ENCODE results near the gene LIPT2.

The LIPT2 gene

DNA sequence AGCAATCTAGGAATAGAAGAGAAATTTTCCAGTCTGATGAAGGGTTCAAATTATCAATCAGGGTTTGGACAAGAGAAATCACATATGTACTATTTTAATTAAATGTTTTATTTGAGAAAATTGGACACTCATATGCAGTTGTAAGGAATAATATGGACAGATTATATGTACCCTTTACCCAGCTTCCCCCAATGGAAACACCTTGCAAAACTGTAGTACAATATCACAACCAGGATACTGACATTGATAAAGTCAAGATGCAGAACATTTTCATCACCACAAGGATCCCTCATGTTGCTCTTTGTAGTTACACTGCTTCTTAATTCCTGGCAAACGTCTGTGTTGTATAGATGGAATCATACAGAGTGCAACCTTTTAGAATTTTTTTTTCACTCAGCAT lies 1.4 kb upstream of the LIPT2 start:
- DNase-seq (ENCODE audit: low spot score): no peak

GRCh38 chr11:74493791-74494630 lies 487 bp upstream of the LIPT2 start:
- peak; percentile 49 for DNase-seq (ENCODE audit: low spot score)

DNA sequence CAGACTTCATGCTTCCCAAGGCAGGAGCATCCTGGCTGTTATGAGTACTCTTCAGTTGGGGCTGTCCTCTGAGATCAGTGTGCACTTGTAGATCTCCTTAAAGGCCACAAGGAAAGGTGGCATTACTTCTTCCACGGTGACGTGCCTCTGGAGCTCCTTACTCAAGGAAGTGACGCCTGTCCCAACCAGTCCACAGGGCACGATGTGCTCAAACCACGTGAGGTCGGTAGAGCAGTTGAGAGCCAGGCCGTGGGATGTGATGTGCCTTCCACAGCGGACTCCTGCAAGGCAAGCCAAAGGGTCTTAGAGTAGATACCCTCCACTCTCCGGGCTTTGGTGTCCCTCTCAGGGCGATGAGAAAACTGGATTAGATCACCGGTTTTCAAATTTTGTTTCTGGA lies 1.4 kb downstream of the LIPT2 start:
- no peak for DNase-seq (ENCODE audit: low spot score)

- no peak for DNase-seq (ENCODE audit: low spot score)
Measured at GRCh38 chr11:74490941-74491340, 2.6 kb downstream of the LIPT2 start.

DNA sequence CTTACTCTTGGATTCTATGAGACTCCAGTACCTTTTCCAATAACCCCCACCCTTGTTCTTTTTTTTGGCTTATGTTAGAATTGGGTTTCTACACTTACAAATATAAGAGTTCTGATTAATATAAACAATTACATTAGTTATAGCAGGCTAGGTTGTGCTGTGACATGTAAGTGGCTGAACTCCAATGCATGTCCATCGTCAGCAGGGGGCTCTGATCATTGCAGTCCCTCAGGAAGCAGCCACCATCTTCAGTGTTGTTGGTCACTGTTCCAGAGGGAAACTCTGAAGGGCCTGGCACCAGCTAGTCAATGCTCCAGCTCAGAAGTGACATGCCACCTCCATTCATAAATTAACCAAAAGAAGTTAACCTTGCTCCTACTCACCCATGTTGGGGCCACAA lies 5.6 kb downstream of the LIPT2 start:
- no peak for DNase-seq (ENCODE audit: low spot score)

DNA sequence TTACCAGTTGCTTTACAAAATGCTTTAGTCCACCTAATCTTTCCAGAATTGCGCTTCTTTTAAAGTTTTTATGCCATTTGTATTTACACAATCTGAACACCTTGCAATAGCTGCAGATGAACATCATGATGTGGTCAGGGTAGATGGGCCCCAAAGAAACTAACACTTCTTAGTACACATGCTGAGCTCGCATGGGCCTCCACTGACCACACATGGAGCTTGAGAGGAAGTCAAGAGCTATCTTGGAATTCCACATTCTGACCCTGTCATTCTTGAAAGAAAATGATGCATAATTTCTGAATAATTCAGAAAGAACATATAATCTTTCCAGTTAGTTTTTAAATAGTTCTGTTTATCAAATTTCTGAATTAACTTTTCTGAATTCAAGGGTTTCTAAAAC lies 7.7 kb downstream of the LIPT2 start:
- DNase-seq (ENCODE audit: low spot score): no peak

DNA sequence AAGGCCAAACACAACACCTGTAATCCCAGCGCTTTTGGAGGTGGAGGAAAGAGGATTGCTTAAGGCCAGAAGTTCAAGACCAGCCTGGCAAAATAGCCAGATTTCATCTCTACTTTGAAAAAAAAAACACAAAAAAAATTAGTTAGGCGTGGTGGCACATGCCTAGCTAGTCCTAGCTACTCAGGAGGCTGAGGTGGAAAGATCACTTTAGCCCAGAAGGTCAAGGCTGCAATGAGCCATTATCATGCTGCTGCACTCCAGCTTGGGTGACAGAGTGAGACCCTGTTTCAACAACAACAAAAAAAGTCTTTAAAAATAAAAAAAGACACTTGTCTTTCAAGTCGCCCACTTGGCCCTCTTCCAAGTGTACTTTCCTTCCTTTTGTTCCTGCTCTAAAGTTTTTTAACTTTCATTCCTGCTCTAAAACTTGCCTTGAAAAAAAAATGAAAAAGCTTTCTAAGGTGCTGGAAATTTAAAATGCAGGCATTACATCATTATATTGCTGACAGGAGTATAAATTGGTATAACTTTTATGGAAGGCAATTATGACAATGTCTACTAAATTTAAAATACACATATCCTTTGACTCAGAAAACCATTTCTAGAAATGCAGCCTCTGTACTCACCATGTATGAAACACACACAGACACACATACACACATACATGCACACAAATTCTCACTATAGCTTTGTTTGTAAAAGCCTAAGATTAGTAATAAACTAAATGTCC lies 12.7 kb downstream of the LIPT2 start:
- no peak for DNase-seq (ENCODE audit: low spot score)

DNA sequence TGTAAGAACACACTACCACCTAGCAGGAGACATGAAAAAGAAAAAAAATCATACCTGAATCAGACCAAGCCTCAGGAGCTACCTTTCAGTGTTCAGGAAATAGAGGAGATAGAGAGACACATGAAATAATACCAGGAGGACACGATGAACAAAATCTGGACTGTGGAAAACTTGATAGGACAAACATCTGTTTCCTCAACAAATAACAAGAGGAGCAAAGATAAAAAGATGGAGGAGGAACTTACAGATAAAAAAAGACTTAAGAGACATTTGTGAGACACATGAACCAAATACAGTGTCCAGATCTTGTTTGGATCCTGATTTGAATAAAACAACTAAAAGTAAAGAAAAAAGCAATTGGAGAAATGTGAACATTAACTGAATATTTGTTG lies 13.8 kb downstream of the LIPT2 start:
- DNase-seq (ENCODE audit: low spot score): no peak

- no peak for DNase-seq (ENCODE audit: low spot score)
Measured at GRCh38 chr11:74478877-74479731, 14.4 kb downstream of the LIPT2 start.

DNA sequence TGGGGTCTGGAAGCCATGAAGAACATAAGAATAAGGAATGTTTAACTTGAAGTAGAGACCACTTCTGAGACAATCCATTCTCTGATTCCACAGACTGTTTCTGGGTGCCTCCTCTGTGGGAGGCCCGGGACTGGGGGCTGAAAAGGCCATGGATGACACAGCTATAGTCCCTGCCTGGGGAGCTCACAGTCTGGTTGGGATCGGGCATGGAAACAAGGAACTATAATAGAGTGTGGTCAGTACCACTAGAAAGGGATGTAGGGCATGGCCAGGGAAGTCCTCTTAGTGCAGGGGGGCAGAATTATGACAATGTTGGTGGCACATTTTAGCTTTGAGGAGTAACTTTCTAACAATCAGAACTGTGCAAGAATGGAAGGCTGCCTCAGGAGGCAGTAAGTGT lies 17.0 kb downstream of the LIPT2 start:
- DNase-seq (ENCODE audit: low spot score): no peak

DNA sequence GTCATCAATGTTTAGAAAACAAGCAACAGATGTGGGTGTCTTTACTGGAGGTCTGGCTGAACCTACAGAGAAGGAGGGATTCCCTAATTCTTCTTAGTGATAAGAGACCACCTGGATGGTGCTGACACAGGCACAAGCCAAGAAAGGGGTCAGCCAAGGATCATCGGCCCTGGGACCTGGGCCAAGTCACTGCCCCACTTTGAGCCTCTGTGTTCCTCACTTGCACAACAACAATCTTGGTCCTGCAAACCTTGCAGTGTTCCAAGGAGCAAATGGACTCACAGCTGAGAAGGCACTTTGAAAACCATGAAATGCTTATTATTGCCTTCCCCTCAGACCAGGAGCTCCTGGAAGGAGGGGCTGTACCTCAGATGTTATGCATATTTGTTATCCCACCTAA lies 19.2 kb downstream of the LIPT2 start:
- DNase-seq (ENCODE audit: low spot score): no peak

- no peak for DNase-seq (ENCODE audit: low spot score)
Measured at GRCh38 chr11:74473382-74474173, 19.9 kb downstream of the LIPT2 start.

DNA sequence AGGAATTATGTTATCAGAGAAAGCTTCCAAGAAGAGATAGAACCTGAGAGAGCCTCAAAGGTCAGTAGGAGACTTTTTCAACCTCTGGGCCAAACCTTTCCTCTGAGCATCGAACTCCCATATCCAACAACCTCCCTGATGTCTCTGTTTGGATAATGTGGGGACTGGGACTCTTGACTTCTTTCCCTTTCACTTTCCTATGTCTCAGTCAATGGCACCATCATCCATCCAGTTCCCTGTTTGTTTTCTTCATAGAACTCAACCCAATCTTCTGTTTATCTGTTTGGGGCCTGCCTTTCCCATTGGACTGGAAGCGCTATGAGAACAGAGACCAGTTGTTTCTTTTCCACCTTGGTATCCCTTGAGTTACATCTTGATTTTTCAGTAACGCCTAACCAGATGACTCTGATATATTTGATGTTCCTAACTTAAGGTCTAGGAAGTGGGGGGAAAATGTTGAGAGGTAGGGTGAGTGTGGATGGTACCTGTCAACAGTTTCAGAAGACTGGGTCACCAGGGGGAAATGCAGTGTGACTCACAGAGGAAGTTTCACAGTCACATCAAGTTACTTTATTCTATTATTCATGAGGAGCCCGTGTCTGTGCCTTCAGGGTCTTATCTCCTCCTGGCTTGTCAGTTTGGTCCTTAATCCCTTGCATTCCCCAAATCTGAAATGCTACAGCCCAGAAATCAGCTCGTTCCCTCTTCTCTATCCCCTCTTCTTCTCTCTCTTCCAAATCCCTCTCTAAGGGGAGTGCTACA lies 21.7 kb downstream of the LIPT2 start:
- no peak for DNase-seq (ENCODE audit: low spot score)

- DNase-seq (ENCODE audit: low spot score): no peak
Measured at GRCh38 chr11:74471037-74471436, 22.5 kb downstream of the LIPT2 start.

GRCh38 chr11:74470526-74470925 lies 23.0 kb downstream of the LIPT2 start:
- DNase-seq (ENCODE audit: low spot score): no peak

DNA sequence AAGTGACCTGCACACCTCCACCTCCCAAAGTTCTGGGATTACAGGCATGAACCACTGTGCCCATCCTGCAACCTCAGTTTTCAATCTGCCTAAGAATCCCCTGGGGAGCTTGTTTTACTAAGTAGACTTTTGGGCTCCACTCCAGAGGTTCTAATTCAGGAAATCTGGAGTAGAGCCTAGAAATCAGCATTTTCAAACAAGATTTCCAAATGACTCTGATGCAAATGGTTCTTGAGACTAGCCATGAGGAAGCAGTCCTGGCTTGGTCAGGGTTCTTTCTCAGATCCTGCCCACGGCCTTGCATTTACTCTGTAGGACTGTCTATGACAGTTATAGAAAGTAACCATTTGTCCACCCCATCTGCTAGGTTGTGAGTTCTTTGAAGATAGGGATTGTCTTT lies 24.6 kb downstream of the LIPT2 start:
- DNase-seq (ENCODE audit: low spot score): no peak

DNA sequence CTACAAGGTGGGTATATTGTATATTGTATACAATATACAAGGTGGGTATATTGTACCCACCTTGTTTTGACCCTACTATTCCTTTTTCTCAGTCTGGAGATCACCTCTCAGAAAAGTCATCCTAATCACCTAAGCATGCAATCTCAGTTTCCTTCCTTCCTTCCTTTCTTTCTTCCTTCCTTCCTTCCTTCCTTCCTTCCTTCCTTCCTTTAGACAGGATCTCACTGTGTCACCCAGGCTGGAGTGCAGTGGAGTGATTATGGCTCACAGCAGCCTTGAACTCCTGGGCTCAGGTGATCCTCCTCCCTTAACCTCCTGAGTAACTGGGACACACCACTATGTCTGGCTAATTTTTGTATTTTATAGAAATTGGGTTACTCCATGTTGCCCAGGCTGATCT lies 25.0 kb downstream of the LIPT2 start:
- no peak for DNase-seq (ENCODE audit: low spot score)

- DNase-seq (ENCODE audit: low spot score): no peak
Measured at GRCh38 chr11:74468058-74468457, 25.5 kb downstream of the LIPT2 start.

- no peak for DNase-seq (ENCODE audit: low spot score)
Measured at GRCh38 chr11:74466916-74467885, 26.3 kb downstream of the LIPT2 start, which contains the start of gene KCNE3. TSS of gene KCNE3 (minus strand) at chr11:74467549. CDS start at chr11:74457563, 9,986 bp downstream.

- peak; percentile 74 for DNase-seq (ENCODE audit: low spot score)
Measured at GRCh38 chr11:74465291-74465708, 28.2 kb downstream of the LIPT2 start.

Measured in LoVo (cell line).